Smooth muscle cell (in vitro differentiated cells): ENCODE measurements around the gene WDR72. TPM values are rescaled to one million over a fixed set of nuclear protein-coding genes. Genes with fewer than 3 reads are reported as not detected.

Experiments
- DNase-seq: peaks from one replicate; lab custom pipeline; 2025; ENCODE audit not compliant: unreplicated experiment; lab: John Stamatoyannopoulos, UW
- H2AFZ ChIP-seq: fragments of 200-600 bp; sonication (generic); 2 replicates; pipeline ENCODE4 v1.6.0; 2016; ENCODE audit warnings: antibody characterized with exemption, low read depth, mild to moderate bottlenecking
- H3F3A ChIP-seq: fragments of 200-600 bp; sonication (generic); 2 replicates; pipeline ENCODE4 v1.6.0; 2017; ENCODE audit warnings: antibody characterized with exemption, low read depth
- H3K27ac ChIP-seq: fragments of 200-600 bp; sonication (generic); 2 replicates; pipeline ENCODE4 v1.5.1; 2016; ENCODE audit warnings: low read depth, mild to moderate bottlenecking
- H3K27me3 ChIP-seq: fragments of 200-600 bp; sonication (generic); 2 replicates; pipeline ENCODE4 v1.6.1; 2016; ENCODE audit warnings: low read depth, mild to moderate bottlenecking
- H3K36me3 ChIP-seq: fragments of 200-600 bp; sonication (generic); 2 replicates; pipeline ENCODE4 v1.5.1; 2016; ENCODE audit warnings: low read depth
- H3K4me1 ChIP-seq: fragments of 200-600 bp; sonication (generic); 2 replicates; pipeline ENCODE4 v1.5.1; 2016; ENCODE audit warnings: low read depth
- H3K4me2 ChIP-seq: fragments of 200-600 bp; sonication (generic); 2 replicates; pipeline ENCODE4 v1.6.0; 2016; ENCODE audit warnings: mild to moderate bottlenecking
- H3K4me3 ChIP-seq: fragments of 200-600 bp; sonication (generic); 2 replicates; pipeline ENCODE4 v1.5.1; 2016; ENCODE audit warnings: mild to moderate bottlenecking
- H3K79me2 ChIP-seq: fragments of 200-600 bp; sonication (generic); 2 replicates; pipeline ENCODE4 v1.6.0; 2016; ENCODE audit warnings: low read depth, mild to moderate bottlenecking
- H3K9ac ChIP-seq: fragments of 200-600 bp; sonication (generic); 2 replicates; pipeline ENCODE4 v1.6.0; 2016; ENCODE audit warnings: low read depth
- H3K9me3 ChIP-seq: fragments of 200-600 bp; sonication (generic); replicated peaks from 2 replicates; pipeline ENCODE4 v1.5.1; 2016; ENCODE audit warnings: low read depth
- H4K20me1 ChIP-seq: fragments of 200-600 bp; sonication (generic); 2 replicates; pipeline ENCODE4 v1.6.0; 2016; ENCODE audit warnings: low read depth
- WGBS: methylation state at CpG from one replicate; pipeline ENCODE4 v1.1.7; 2016; ENCODE audit warnings: low lambda C conversion rate; 5-methylcytosine and 5-hydroxymethylcytosine counted together
- polyA plus RNA-seq: library from polyadenylated mRNA; unstranded; fragments of >200 nt; fragmentation: Nextera tagmentation; extraction: Ambion mirVana; gene quantifications from 2 replicates; pipeline ENCODE4 v1.2.1, GENCODE V29; 2016
- total RNA-seq: library from RNA; depleted of rRNA; stranded (reverse); fragments of >200 nt; gene quantifications from 2 replicates; pipeline ENCODE4 v1.2.3, GENCODE V29; 2014
- TF ChIP-seq, protein P1 (sequence below): fragments of 200-600 bp; sonication (generic); IDR thresholded peaks from 2 replicates; pipeline ENCODE4 v1.5.1; 2017; ENCODE audit warnings: borderline replicate concordance, mild to moderate bottlenecking, antibody characterized with exemption; ENCODE audit not compliant: insufficient read depth, poor library complexity, severe bottlenecking

The WDR72 gene
- total and polyA plus RNA-seq, 2 experiments from 2014 or later, result 1.3 to 3.3 TPM

DNA sequence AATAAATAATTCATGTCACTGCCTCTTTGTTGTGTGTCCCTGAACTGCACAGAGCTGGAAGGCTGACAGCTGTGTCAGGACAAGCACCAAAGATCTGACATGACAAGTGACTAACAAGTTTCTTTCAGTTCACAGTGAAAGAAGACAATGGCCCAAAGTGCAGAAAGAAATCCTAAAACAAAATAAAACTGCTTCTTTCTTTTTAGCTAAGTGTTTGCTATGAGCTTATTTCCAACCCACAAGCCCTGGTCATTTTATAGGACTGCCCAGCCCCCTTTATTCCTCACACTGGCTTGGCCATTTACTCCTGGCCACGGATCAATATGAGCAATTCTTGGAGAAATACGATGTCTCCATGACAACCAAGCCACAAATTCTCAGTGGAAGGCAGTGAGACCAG is 238.5 kb downstream of the WDR72 start:
- H3K4me1 ChIP-seq, result peaks cover 5% of the 10 kb centered on the region
- TF ChIP-seq, protein P1, sequence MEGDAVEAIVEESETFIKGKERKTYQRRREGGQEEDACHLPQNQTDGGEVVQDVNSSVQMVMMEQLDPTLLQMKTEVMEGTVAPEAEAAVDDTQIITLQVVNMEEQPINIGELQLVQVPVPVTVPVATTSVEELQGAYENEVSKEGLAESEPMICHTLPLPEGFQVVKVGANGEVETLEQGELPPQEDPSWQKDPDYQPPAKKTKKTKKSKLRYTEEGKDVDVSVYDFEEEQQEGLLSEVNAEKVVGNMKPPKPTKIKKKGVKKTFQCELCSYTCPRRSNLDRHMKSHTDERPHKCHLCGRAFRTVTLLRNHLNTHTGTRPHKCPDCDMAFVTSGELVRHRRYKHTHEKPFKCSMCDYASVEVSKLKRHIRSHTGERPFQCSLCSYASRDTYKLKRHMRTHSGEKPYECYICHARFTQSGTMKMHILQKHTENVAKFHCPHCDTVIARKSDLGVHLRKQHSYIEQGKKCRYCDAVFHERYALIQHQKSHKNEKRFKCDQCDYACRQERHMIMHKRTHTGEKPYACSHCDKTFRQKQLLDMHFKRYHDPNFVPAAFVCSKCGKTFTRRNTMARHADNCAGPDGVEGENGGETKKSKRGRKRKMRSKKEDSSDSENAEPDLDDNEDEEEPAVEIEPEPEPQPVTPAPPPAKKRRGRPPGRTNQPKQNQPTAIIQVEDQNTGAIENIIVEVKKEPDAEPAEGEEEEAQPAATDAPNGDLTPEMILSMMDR, result no peak
- H3K4me3 ChIP-seq, result no peak overlapping the region
- H3F3A ChIP-seq, result no peaks in the 10 kb centered on the region
- 89% methylated on average over 2 of the region's 2 CpGs for WGBS
- no peak overlapping the region for H3K9ac ChIP-seq
- no peaks in the 10 kb centered on the region for H3K79me2 ChIP-seq
- no peak for DNase-seq
- no peaks in the 10 kb centered on the region for H4K20me1 ChIP-seq
- H2AFZ ChIP-seq, result no peak overlapping the region
- no peaks in the 10 kb centered on the region for H3K36me3 ChIP-seq
- no peaks in the 10 kb centered on the region for H3K9me3 ChIP-seq
- no peaks in the 10 kb centered on the region for H3K27me3 ChIP-seq
- H3K4me2 ChIP-seq, result no peak overlapping the region
- no peak overlapping the region for H3K27ac ChIP-seq

DNA sequence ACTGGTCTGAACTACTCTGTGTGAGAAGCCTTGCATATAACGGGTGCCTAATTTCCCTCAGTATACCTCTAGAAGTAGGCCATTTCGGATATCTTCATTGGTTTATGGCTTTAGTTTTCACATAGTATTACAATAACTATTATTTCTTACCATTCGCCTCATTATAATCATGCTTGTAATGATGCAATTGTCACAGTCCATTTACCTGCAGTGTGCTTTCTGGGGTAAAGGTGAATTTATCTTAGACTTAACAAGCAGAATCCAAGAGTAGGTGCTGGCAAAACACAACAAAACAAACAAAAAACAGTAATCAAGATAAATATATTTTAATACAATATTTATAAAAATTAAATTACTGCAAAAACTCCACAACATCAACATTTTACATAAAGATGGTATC is 246.0 kb downstream of the WDR72 start:
- Histone ChIP-seq H3K4me1 (no peaks in the 10 kb centered on the region), H3K27me3 (no peaks in the 10 kb centered on the region), H3K27ac (no peak overlapping the region), H3K36me3 (no peaks in the 10 kb centered on the region), H3K4me3 (no peak overlapping the region), H4K20me1 (no peaks in the 10 kb centered on the region), H3K9ac (no peak overlapping the region), H3F3A (no peaks in the 10 kb centered on the region), H3K79me2 (no peaks in the 10 kb centered on the region), H3K4me2 (no peak overlapping the region), H3K9me3 (no peaks in the 10 kb centered on the region), H2AFZ (no peak overlapping the region)
- WGBS, result 86% methylated on average over 3 of the region's 3 CpGs
- TF ChIP-seq, protein P1, result no peak
- no peak for DNase-seq

DNA sequence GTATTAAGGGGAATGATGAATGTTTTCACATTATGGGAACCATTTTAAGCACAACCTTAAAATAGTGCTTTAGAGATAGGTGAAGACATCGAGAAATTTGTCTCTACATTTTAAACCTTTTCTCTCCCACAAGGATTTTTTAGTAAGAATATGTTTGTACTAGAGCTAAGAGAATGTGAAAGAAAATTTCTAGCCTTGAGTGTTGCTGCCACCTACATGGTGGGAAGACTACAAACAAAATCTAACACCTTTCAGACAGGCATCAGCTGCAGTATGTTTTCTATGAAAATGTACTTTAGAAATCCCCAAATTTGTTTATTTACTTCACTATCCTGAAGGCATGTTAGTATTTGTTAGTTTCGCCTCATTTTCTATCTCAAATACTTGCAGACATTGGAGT is 247.4 kb downstream of the WDR72 start:
- 80% methylated on average over 2 of the region's 2 CpGs for WGBS
- no peak for DNase-seq
- H3K36me3 ChIP-seq, result no peaks in the 10 kb centered on the region
- no peaks in the 10 kb centered on the region for H3K27me3 ChIP-seq
- no peak overlapping the region for H3K4me2 ChIP-seq
- H3K4me3 ChIP-seq, result no peak overlapping the region
- no peaks in the 10 kb centered on the region for H4K20me1 ChIP-seq
- H3K27ac ChIP-seq, result no peak overlapping the region
- H3K9me3 ChIP-seq, result no peaks in the 10 kb centered on the region
- TF ChIP-seq, protein P1, result no peak
- H3K4me1 ChIP-seq, result no peaks in the 10 kb centered on the region
- no peak overlapping the region for H2AFZ ChIP-seq
- H3K79me2 ChIP-seq, result no peaks in the 10 kb centered on the region
- H3F3A ChIP-seq, result no peaks in the 10 kb centered on the region
- H3K9ac ChIP-seq, result no peak overlapping the region

DNA sequence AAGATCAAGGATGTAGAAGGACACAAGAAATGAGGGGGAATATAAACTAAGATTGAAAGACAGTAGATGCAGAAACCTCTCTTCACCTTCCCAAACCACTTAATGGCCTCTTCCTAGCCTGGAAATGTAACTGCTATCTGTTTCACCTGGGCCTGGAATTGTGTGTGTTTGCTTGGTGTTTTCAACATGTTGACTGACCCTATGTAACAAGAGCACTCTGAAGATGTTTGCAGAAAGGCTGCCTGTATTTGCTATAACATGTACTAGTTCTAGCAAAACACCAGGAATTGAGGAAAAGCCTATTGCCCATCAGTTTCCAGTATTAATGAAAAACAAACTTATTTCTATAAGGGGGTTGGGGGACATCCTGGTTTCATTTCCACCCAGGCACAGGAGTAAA is 248.3 kb downstream of the WDR72 start:
- Histone ChIP-seq H3K79me2 (no peaks in the 10 kb centered on the region), H2AFZ (no peak overlapping the region), H3K27ac (no peak overlapping the region), H3F3A (no peaks in the 10 kb centered on the region), H3K4me1 (no peaks in the 10 kb centered on the region), H3K9me3 (no peaks in the 10 kb centered on the region), H3K9ac (no peak overlapping the region), H3K4me2 (no peak overlapping the region), H4K20me1 (no peaks in the 10 kb centered on the region), H3K36me3 (no peaks in the 10 kb centered on the region), H3K27me3 (no peaks in the 10 kb centered on the region), H3K4me3 (no peak overlapping the region)
- no peak for DNase-seq
- TF ChIP-seq, protein P1, result no peak
